ENCODE results near the gene SNAPC2. TPM values are rescaled to one million over a fixed set of nuclear protein-coding genes. Genes with fewer than 3 reads are reported as not detected.

The SNAPC2 gene
- total and polyA plus RNA-seq, 2 of the 13 experiments (the other 11 are each of a cell fraction or from before 2014, with no cell fraction given), result 10.2 to 12.7 TPM

GRCh38 chr19:7897292-7897691 is 22.8 kb upstream of the SNAPC2 start (continued):
- no peak for TF ChIP-seq MNT (IDR thresholded peaks at IDR 0.05)
- no peak for TF ChIP-seq ZNF20 (CRISPR knock-in tag; IDR thresholded peaks at IDR 0.05)
- no peak for TF ChIP-seq ZNF564 (CRISPR knock-in tag; IDR thresholded peaks at IDR 0.05)
- TF ChIP-seq PLRG1 (conservative IDR thresholded peaks at IDR 0.05), result no peak
- no peak for TF ChIP-seq NFYC (CRISPR knock-in tag; IDR thresholded peaks at IDR 0.05)
- peak; percentile 73 for TF ChIP-seq SALL1 (CRISPR knock-in tag; IDR thresholded peaks at IDR 0.05)
- 0 out of 2 replicates have a peak, but pooled peaks have one; percentile 43 for TF ChIP-seq KAT7 (CRISPR knock-in tag; IDR thresholded peaks at IDR 0.05; ENCODE audit: borderline replicate concordance)
- no peak for TF ChIP-seq ZNF614 (CRISPR knock-in tag; IDR thresholded peaks at IDR 0.05; ENCODE audit: borderline replicate concordance)
- TF ChIP-seq HOMEZ (CRISPR knock-in tag; IDR thresholded peaks at IDR 0.05; ENCODE audit: low read depth), result no peak
- TF ChIP-seq STAT6 (CRISPR knock-in tag; IDR thresholded peaks at IDR 0.05; ENCODE audit: borderline replicate concordance), result 0 out of 2 replicates have a peak, but pooled peaks have one; percentile 49
- no peak for TF ChIP-seq HMG20A (CRISPR knock-in tag; IDR thresholded peaks at IDR 0.05; ENCODE audit: borderline replicate concordance)
- TF ChIP-seq ZC3H13 (CRISPR knock-in tag; IDR thresholded peaks at IDR 0.05), result no peak
- TF ChIP-seq ZNF24 (IDR thresholded peaks at IDR 0.05), result no peak
- no peak for TF ChIP-seq SP1 (IDR thresholded peaks at IDR 0.05)
- TF ChIP-seq SP1 (CRISPR knock-in tag; IDR thresholded peaks at IDR 0.05), result no peak
- TF ChIP-seq FOXA3 (CRISPR knock-in tag; IDR thresholded peaks at IDR 0.05), result peak; percentile 44
- TF ChIP-seq FOXP1 (IDR thresholded peaks at IDR 0.05), result no peak
- TF ChIP-seq FOXP1 (CRISPR knock-in tag; IDR thresholded peaks at IDR 0.05), result no peak
- no peak for TF ChIP-seq THAP7 (CRISPR knock-in tag; IDR thresholded peaks at IDR 0.05)
- no peak for TF ChIP-seq RELA (CRISPR knock-in tag; IDR thresholded peaks at IDR 0.05)
- no peak; the same call in 1 of the 2 replicates for TF ChIP-seq ZNF788 (CRISPR knock-in tag; IDR thresholded peaks at IDR 0.05; ENCODE audit: borderline replicate concordance)
- TF ChIP-seq ZNF101 (CRISPR knock-in tag; IDR thresholded peaks at IDR 0.05; ENCODE audit: borderline replicate concordance, low read depth), result no peak
- TF ChIP-seq GATA4 (IDR thresholded peaks at IDR 0.05; ENCODE audit: borderline replicate concordance, low read depth), result no peak
- TF ChIP-seq SRSF4 (IDR thresholded peaks at IDR 0.05; ENCODE audit: low read depth, low read length, poor library complexity, severe bottlenecking), result no peak
